ENCODE results near the gene MYBPC2.
"Not testable (repeated sequence)": the region's sequence is repeated elsewhere in the genome, so short reads cannot be mapped to it uniquely, and the experiment has no call there.

Gene MYBPC2

GRCh38 chr19:50432221-50433028, at the start of gene MYBPC2:
MYBPC2 (plus strand) TSS chr19:50432892; CDS start chr19:50432954, 62 bp downstream.
- H3K4me3 ChIP-seq (ENCODE audit: low read depth, low read length): peak within 1 kb of the TSS; percentile 78
- peaks cover 4% of the 10 kb centered on the region for H3K27me3 ChIP-seq (ENCODE audit: control insufficient read depth, insufficient read depth, low read length)
- H3K36me3 ChIP-seq (ENCODE audit: control insufficient read depth, insufficient read depth, low read length): no peaks in the 10 kb centered on the region
- H3K9me3 ChIP-seq (ENCODE audit: control insufficient read depth, insufficient read depth, low read length): no peaks in the 10 kb centered on the region
- H3K9ac ChIP-seq (ENCODE audit: low read depth, low read length): peak within 1 kb of the TSS; percentile 56
- H3K4me1 ChIP-seq (ENCODE audit: control insufficient read depth, insufficient read depth, low read length): peaks cover 14% of the 10 kb centered on the region

- Histone ChIP-seq H3K36me3 (ENCODE audit: control insufficient read depth, insufficient read depth, low read length) (peaks cover 54% of the 10 kb centered on the region), H3K4me3 (ENCODE audit: low read depth, low read length) (peak overlapping the region; percentile 79)
Observed at GRCh38 chr19:50383001-50383851, 49.5 kb upstream of the MYBPC2 start.

GRCh38 chr19:50383852-50384684, 48.6 kb upstream of the MYBPC2 start, which contains the start of gene POLD1:
POLD1 (plus strand) TSS chr19:50384347; CDS start chr19:50398852, 14,505 bp downstream.
- Histone ChIP-seq H3K4me3 (ENCODE audit: low read depth, low read length) (peak within 1 kb of the TSS; percentile 79), H3K9ac (ENCODE audit: low read depth, low read length) (peak within 1 kb of the TSS; percentile 77), H3K4me1 (ENCODE audit: control insufficient read depth, insufficient read depth, low read length) (no peaks in the 10 kb centered on the region), H3K27me3 (ENCODE audit: control insufficient read depth, insufficient read depth, low read length) (no peaks in the 10 kb centered on the region), H3K9me3 (ENCODE audit: control insufficient read depth, insufficient read depth, low read length) (no peaks in the 10 kb centered on the region), H3K36me3 (ENCODE audit: control insufficient read depth, insufficient read depth, low read length) (peaks cover 46% of the 10 kb centered on the region)

More at GRCh38 chr19:50383001-50383851, 49.5 kb upstream of the MYBPC2 start:
- Histone ChIP-seq H3K9ac (ENCODE audit: low read depth, low read length) (peak overlapping the region; percentile 32), H3K27me3 (ENCODE audit: control insufficient read depth, insufficient read depth, low read length) (no peaks in the 10 kb centered on the region), H3K9me3 (ENCODE audit: control insufficient read depth, insufficient read depth, low read length) (no peaks in the 10 kb centered on the region), H3K4me1 (ENCODE audit: control insufficient read depth, insufficient read depth, low read length) (no peaks in the 10 kb centered on the region)

GRCh38 chr19:50384685-50385535, 47.8 kb upstream of the MYBPC2 start:
- Histone ChIP-seq H3K36me3 (ENCODE audit: control insufficient read depth, insufficient read depth, low read length) (peaks cover 39% of the 10 kb centered on the region), H3K4me3 (ENCODE audit: low read depth, low read length) (peak overlapping the region; percentile 75), H3K9ac (ENCODE audit: low read depth, low read length) (peak overlapping the region; percentile 77), H3K4me1 (ENCODE audit: control insufficient read depth, insufficient read depth, low read length) (no peaks in the 10 kb centered on the region), H3K27me3 (ENCODE audit: control insufficient read depth, insufficient read depth, low read length) (no peaks in the 10 kb centered on the region), H3K9me3 (ENCODE audit: control insufficient read depth, insufficient read depth, low read length) (no peaks in the 10 kb centered on the region)

GRCh38 chr19:50387176-50387867, 45.4 kb upstream of the MYBPC2 start:
- Histone ChIP-seq H3K9ac (ENCODE audit: low read depth, low read length) (no peak overlapping the region), H3K4me3 (ENCODE audit: low read depth, low read length) (no peak overlapping the region), H3K36me3 (ENCODE audit: control insufficient read depth, insufficient read depth, low read length) (peaks cover 24% of the 10 kb centered on the region), H3K4me1 (ENCODE audit: control insufficient read depth, insufficient read depth, low read length) (no peaks in the 10 kb centered on the region), H3K27me3 (ENCODE audit: control insufficient read depth, insufficient read depth, low read length) (no peaks in the 10 kb centered on the region), H3K9me3 (ENCODE audit: control insufficient read depth, insufficient read depth, low read length) (no peaks in the 10 kb centered on the region)

GRCh38 chr19:50387868-50388245, 44.8 kb upstream of the MYBPC2 start:
- Histone ChIP-seq H3K4me3 (ENCODE audit: low read depth, low read length) (no peak overlapping the region), H3K4me1 (ENCODE audit: control insufficient read depth, insufficient read depth, low read length) (no peaks in the 10 kb centered on the region), H3K9ac (ENCODE audit: low read depth, low read length) (no peak overlapping the region), H3K9me3 (ENCODE audit: control insufficient read depth, insufficient read depth, low read length) (no peaks in the 10 kb centered on the region), H3K36me3 (ENCODE audit: control insufficient read depth, insufficient read depth, low read length) (peaks cover 24% of the 10 kb centered on the region), H3K27me3 (ENCODE audit: control insufficient read depth, insufficient read depth, low read length) (no peaks in the 10 kb centered on the region)

GRCh38 chr19:50390295-50390694, 42.4 kb upstream of the MYBPC2 start:
- peaks cover 28% of the 10 kb centered on the region for H3K36me3 ChIP-seq (ENCODE audit: control insufficient read depth, insufficient read depth, low read length)
- H3K9ac ChIP-seq (ENCODE audit: low read depth, low read length); H3K27me3 ChIP-seq (ENCODE audit: control insufficient read depth, insufficient read depth, low read length); H3K9me3 ChIP-seq (ENCODE audit: control insufficient read depth, insufficient read depth, low read length); H3K4me3 ChIP-seq (ENCODE audit: low read depth, low read length); H3K4me1 ChIP-seq (ENCODE audit: control insufficient read depth, insufficient read depth, low read length): not testable (repeated sequence)

GRCh38 chr19:50390952-50391351, 41.7 kb upstream of the MYBPC2 start:
- H3K4me3 ChIP-seq (ENCODE audit: low read depth, low read length); H3K4me1 ChIP-seq (ENCODE audit: control insufficient read depth, insufficient read depth, low read length); H3K9me3 ChIP-seq (ENCODE audit: control insufficient read depth, insufficient read depth, low read length); H3K27me3 ChIP-seq (ENCODE audit: control insufficient read depth, insufficient read depth, low read length); H3K9ac ChIP-seq (ENCODE audit: low read depth, low read length): not testable (repeated sequence)
- peaks cover 24% of the 10 kb centered on the region for H3K36me3 ChIP-seq (ENCODE audit: control insufficient read depth, insufficient read depth, low read length)

GRCh38 chr19:50392759-50393158, 39.9 kb upstream of the MYBPC2 start:
- Histone ChIP-seq H3K27me3 (ENCODE audit: control insufficient read depth, insufficient read depth, low read length) (no peaks in the 10 kb centered on the region), H3K36me3 (ENCODE audit: control insufficient read depth, insufficient read depth, low read length) (peaks cover 12% of the 10 kb centered on the region), H3K4me3 (ENCODE audit: low read depth, low read length) (no peak overlapping the region)

GRCh38 chr19:50393589-50393988, 39.1 kb upstream of the MYBPC2 start:
- Histone ChIP-seq H3K4me1 (ENCODE audit: control insufficient read depth, insufficient read depth, low read length) (no peaks in the 10 kb centered on the region), H3K9me3 (ENCODE audit: control insufficient read depth, insufficient read depth, low read length) (no peaks in the 10 kb centered on the region), H3K36me3 (ENCODE audit: control insufficient read depth, insufficient read depth, low read length) (peaks cover 10% of the 10 kb centered on the region), H3K27me3 (ENCODE audit: control insufficient read depth, insufficient read depth, low read length) (no peaks in the 10 kb centered on the region), H3K9ac (ENCODE audit: low read depth, low read length) (no peak overlapping the region), H3K4me3 (ENCODE audit: low read depth, low read length) (no peak overlapping the region)

More at GRCh38 chr19:50392759-50393158, 39.9 kb upstream of the MYBPC2 start:
- H3K9ac ChIP-seq (ENCODE audit: low read depth, low read length): no peak overlapping the region
- H3K9me3 ChIP-seq (ENCODE audit: control insufficient read depth, insufficient read depth, low read length): no peaks in the 10 kb centered on the region
- no peaks in the 10 kb centered on the region for H3K4me1 ChIP-seq (ENCODE audit: control insufficient read depth, insufficient read depth, low read length)

Measured in iPS-15b (cell line).